ENCODE measurements around the gene MLANA.

The MLANA gene

DNA sequence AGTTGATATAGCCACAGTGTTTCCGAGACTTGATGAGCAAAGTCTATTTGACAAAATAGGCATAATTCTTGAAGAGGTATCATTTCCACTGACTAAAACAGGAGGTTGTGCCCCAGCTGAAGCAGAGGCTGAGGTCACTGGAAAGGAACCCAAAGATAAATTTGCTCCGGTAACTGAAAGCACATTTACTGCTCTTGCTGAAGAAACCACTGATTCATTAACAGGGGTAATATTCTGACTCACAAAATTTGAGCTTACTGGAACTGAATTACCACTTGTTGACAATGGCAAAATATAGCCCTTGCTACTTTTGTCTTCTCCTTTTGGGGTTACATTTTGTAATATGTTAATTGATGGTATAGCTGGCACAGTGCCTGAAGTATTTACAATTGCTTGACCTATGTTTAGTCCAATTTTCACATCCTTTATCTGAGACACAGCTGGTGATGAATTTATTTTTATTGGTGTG lies 30.2 kb downstream of the MLANA start:
- no peak overlapping the region for H3K4me3 ChIP-seq (ENCODE audit: low read depth, low read length)
- H3K36me3 ChIP-seq (replicated peaks), result peaks cover 19% of the 10 kb centered on the region
- in situ Hi-C loops (cut with HindIII; ENCODE audit: low pct_ligation_motif_present, low sequenced_read_pairs), result no loop called here
- H3K27ac ChIP-seq, result no peak overlapping the region
- TF ChIP-seq, protein P1, sequence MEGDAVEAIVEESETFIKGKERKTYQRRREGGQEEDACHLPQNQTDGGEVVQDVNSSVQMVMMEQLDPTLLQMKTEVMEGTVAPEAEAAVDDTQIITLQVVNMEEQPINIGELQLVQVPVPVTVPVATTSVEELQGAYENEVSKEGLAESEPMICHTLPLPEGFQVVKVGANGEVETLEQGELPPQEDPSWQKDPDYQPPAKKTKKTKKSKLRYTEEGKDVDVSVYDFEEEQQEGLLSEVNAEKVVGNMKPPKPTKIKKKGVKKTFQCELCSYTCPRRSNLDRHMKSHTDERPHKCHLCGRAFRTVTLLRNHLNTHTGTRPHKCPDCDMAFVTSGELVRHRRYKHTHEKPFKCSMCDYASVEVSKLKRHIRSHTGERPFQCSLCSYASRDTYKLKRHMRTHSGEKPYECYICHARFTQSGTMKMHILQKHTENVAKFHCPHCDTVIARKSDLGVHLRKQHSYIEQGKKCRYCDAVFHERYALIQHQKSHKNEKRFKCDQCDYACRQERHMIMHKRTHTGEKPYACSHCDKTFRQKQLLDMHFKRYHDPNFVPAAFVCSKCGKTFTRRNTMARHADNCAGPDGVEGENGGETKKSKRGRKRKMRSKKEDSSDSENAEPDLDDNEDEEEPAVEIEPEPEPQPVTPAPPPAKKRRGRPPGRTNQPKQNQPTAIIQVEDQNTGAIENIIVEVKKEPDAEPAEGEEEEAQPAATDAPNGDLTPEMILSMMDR (IDR thresholded peaks at IDR 0.05; ENCODE audit: low read depth, low read length, missing control alignments), result no peak
- DNase-seq, result no peak
- no peaks in the 10 kb centered on the region for H3K27me3 ChIP-seq (replicated peaks)

DNA sequence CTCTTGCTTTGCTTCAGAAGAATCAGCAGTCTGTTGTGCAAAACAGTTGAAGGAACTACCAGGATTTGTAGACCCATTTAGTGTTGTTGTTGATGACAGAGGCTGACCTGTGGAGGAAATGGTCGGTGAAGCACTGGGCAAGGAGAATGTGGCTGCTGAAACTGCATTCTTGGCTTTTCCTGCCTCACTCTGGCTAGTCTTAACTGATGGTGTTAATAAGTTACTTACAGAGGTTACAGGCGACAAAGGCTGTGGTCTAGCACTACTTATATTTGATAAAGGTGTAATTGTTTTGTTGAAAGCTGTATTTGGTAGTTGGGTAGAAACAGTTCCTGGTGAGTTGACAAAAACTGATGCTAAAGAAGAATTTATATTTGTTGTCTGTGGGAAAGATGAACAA lies 31.5 kb downstream of the MLANA start:
- TF ChIP-seq, protein P1 (IDR thresholded peaks at IDR 0.05; ENCODE audit: low read depth, low read length, missing control alignments), result no peak
- Histone ChIP-seq H3K4me3 (ENCODE audit: low read depth, low read length) (no peak overlapping the region), H3K27ac (no peak overlapping the region), H3K36me3 (replicated peaks) (peaks cover 19% of the 10 kb centered on the region), H3K27me3 (replicated peaks) (no peaks in the 10 kb centered on the region)
- DNase-seq, result no peak
- in situ Hi-C loops (cut with HindIII; ENCODE audit: low pct_ligation_motif_present, low sequenced_read_pairs), result no loop called here

DNA sequence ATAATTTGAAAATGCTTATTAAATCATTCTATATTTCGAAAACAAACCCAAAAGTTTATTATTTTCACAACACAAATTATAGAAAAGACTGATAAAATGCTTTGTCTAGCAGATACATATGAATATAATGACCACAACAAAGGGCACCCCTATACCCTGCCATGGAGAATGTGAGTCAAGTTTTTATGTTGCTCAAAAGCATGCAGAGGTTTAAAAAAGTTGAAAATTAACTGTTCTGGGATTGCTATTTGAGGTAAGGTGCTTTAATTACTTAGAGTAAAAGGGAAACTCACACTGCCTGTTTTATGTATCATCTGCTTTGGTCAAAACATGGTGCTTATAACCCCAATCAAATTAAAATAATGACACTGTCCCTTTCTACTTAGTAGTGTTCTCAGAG lies 41.0 kb downstream of the MLANA start:
- in situ Hi-C loops (cut with HindIII; ENCODE audit: low pct_ligation_motif_present, low sequenced_read_pairs), result no loop called here
- no peak for DNase-seq
- H3K27ac ChIP-seq, result no peak overlapping the region
- H3K36me3 ChIP-seq (replicated peaks), result no peaks in the 10 kb centered on the region
- H3K4me3 ChIP-seq (ENCODE audit: low read depth, low read length), result no peak overlapping the region
- TF ChIP-seq, protein P1 (IDR thresholded peaks at IDR 0.05; ENCODE audit: low read depth, low read length, missing control alignments), result no peak
- H3K27me3 ChIP-seq (replicated peaks), result no peaks in the 10 kb centered on the region

DNA sequence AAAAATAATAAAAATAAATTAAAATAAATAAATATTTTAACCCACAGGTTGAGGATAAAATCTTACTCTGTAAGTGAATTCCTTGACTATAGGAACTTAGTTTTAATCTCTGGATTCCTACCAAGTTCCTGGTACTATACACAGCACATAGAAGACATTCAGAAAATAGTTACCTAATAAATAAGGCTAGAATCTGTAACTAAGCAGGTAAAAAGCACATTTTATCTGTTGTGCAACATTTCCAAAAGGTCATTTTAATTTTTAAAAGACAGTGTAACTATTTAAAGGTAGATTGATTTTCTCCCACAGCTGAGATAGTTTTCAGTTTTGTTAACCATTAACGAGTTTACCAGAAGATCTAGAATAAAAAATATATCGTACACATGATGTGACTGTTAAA lies 47.8 kb downstream of the MLANA start:
- in situ Hi-C loops (cut with HindIII; ENCODE audit: low pct_ligation_motif_present, low sequenced_read_pairs), result no loop called here

DNA sequence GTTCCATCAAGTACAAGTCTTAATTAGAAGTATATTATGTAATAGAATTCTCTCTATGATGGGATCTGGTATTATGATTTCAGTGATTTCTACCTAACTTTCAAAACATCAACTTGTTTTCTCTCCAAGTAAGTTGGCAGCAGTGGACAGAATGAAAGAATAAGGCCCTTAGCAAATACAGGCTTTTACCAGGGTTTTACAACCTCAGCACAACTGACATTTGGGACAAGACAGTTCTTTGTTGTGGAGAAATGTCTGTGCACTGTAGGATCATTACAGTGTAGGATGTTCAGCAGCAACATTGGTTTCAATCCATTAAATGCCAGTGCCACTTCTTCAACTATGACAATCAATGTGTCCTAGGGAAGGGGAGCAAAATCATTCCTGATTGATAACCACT lies 48.8 kb downstream of the MLANA start:
- Histone ChIP-seq H3K36me3 (replicated peaks) (no peaks in the 10 kb centered on the region), H3K4me3 (ENCODE audit: low read depth, low read length) (no peak overlapping the region), H3K27ac (no peak overlapping the region), H3K27me3 (replicated peaks) (no peaks in the 10 kb centered on the region)
- TF ChIP-seq, protein P1 (IDR thresholded peaks at IDR 0.05; ENCODE audit: low read depth, low read length, missing control alignments), result no peak
- in situ Hi-C loops (cut with HindIII; ENCODE audit: low pct_ligation_motif_present, low sequenced_read_pairs), result no loop called here
- no peak for DNase-seq

More for the DNA sequence above, 47.8 kb downstream of the MLANA start:
- no peak overlapping the region for H3K27ac ChIP-seq
- TF ChIP-seq, protein P1 (IDR thresholded peaks at IDR 0.05; ENCODE audit: low read depth, low read length, missing control alignments), result no peak
- no peaks in the 10 kb centered on the region for H3K36me3 ChIP-seq (replicated peaks)
- H3K4me3 ChIP-seq (ENCODE audit: low read depth, low read length), result no peak overlapping the region
- DNase-seq, result no peak
- H3K27me3 ChIP-seq (replicated peaks), result no peaks in the 10 kb centered on the region

DNA sequence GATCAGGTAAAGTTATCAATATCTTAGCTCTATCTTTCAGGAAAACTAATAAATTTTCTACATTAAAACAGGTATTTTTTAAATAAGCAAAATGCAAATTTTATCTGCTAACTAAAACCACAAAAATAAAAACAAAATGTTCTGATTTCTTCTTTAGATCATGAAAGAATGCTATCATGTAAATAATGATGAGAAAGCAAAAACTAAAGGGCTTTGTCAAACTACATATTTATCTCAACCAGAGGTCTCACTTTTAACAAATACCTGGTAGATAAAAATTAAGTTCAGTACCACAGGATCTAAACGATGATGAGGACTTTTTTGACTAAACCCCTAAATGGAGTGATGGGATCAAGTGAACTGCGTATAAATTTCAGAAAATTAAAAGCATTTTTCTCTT lies 50.5 kb downstream of the MLANA start:
- no peak for DNase-seq
- in situ Hi-C loops (cut with HindIII; ENCODE audit: low pct_ligation_motif_present, low sequenced_read_pairs), result no loop called here
- H3K36me3 ChIP-seq (replicated peaks), result no peaks in the 10 kb centered on the region
- TF ChIP-seq, protein P1 (IDR thresholded peaks at IDR 0.05; ENCODE audit: low read depth, low read length, missing control alignments), result no peak
- H3K4me3 ChIP-seq (ENCODE audit: low read depth, low read length), result no peak overlapping the region
- no peaks in the 10 kb centered on the region for H3K27me3 ChIP-seq (replicated peaks)
- H3K27ac ChIP-seq, result no peak overlapping the region
